GM12801 (cell line): ENCODE results near the gene PIK3C2B.

Source experiments
- TF ChIP-seq, protein P1 (sequence below): IDR thresholded peaks from one replicate; pipeline ENCODE4 v1.5.1; 2011; ENCODE audit warnings: control low read depth; ENCODE audit not compliant: insufficient read length; ENCODE audit errors: extremely low read depth

PIK3C2B gene

DNA sequence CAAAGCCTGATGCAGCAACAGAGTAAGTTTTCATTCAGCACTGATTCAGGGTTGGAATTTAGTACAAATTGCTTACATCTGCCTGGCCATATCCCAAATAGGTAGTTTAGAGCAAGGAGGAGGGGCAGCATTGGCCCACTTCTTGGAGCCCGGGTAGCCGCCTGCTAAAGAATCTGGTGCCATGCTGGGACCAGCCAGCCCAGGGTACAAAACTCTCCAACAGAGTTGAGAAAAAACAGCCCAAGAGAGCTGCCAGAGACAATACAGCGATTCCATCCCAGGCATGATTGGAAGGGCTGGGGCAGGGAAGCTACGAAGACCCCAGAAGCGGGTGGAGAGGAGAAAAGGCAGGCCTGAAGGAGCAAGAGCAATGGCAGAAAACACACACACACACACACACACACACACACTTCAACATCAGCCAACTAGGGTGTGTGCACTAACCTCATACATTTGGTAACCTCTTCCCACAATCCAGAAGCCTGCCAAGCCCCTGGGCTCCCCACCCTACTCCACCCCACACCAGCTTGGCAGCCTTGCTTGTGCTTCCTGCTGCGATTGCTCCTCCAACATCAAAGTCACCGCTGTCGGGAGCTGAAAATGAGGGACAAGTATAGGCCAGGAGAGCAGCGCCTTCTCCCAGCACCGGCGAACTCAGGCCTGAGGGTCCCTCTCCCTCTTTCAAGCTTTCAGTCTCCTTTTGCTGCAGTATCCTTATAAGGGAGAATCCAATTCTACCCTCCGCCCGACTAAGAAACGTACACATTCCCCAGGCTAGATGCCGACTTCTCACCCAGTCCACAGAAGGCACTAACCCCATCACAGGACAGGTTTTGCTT lies 1.2 kb downstream of the PIK3C2B start:
- TF ChIP-seq, protein P1, sequence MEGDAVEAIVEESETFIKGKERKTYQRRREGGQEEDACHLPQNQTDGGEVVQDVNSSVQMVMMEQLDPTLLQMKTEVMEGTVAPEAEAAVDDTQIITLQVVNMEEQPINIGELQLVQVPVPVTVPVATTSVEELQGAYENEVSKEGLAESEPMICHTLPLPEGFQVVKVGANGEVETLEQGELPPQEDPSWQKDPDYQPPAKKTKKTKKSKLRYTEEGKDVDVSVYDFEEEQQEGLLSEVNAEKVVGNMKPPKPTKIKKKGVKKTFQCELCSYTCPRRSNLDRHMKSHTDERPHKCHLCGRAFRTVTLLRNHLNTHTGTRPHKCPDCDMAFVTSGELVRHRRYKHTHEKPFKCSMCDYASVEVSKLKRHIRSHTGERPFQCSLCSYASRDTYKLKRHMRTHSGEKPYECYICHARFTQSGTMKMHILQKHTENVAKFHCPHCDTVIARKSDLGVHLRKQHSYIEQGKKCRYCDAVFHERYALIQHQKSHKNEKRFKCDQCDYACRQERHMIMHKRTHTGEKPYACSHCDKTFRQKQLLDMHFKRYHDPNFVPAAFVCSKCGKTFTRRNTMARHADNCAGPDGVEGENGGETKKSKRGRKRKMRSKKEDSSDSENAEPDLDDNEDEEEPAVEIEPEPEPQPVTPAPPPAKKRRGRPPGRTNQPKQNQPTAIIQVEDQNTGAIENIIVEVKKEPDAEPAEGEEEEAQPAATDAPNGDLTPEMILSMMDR = no peak

DNA sequence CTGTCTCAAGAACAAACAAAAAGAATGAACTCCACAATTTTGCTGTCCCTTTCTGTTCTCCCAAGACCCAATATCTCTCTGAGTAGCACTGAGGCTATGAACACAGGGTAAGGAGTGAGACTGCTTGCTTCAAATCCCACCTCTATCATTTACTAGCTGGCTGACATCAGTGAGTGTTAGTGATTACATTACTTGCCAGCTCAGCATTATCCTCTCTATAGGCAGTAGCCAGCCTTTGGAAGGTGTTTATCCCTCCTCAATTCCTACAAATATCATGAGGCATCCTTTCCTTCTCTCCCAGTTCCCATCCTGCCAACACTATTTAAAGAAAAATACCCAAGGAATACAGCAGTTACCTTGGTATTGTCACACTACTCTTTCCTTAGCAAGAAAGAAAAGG lies 3.0 kb downstream of the PIK3C2B start:
- TF ChIP-seq, protein P1 = no peak

DNA sequence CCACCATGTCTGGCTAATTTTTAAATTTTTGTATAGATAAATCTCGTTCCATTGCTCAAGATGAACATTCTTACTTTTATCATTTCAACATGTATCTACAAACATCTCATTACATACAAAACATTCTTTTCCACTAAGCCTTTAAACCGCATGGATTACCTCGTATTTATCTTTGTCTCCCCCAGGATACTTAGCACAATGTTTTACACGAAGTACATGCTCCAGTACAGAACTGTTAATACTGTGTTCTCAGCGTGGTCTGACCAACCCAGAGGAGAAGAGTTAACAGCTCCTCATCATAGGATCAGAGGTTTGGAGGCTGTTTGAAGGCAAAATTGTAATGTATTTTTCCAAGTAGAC lies 7.4 kb downstream of the PIK3C2B start:
- TF ChIP-seq, protein P1 = no peak

DNA sequence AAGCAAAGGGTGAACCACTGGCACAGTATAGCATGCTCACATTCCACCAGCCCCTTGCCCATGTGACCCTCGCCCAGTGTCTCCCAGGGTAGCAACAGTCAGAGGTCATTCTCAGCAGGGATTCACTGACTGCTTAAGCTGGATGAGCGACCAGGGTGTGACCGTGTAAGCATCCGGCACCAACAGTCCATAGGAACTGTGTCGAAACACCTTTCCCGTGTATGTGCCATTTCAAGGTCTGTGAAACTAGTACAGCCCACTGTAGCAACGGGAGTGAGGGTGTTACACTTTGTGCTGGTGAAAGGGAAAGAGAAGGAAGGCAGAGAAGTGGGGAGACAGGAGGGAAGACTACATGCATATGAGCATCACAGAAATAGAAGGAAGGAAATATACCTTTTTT lies 10.8 kb downstream of the PIK3C2B start:
- TF ChIP-seq, protein P1 = no peak

DNA sequence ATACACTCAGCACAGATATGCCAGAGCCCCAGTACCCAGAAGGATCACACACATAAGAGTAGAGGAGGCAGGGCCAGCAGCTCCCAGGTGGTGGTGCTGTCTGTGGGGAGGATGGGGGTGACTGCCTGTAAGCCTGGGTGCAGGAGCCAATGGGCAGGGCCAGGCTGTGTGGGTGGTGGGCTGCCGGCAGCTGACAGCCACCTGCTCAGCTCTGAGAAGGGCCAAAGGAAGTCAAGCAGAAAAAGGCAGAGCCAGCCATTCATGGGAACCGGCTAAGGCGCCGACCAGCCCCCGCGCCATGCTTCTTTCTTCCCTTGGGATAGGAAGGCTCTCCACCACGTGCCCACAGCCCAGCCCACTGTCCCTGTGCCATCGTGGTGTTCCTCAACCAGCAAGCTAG lies 14.1 kb downstream of the PIK3C2B start:
- TF ChIP-seq, protein P1 = no peak

DNA sequence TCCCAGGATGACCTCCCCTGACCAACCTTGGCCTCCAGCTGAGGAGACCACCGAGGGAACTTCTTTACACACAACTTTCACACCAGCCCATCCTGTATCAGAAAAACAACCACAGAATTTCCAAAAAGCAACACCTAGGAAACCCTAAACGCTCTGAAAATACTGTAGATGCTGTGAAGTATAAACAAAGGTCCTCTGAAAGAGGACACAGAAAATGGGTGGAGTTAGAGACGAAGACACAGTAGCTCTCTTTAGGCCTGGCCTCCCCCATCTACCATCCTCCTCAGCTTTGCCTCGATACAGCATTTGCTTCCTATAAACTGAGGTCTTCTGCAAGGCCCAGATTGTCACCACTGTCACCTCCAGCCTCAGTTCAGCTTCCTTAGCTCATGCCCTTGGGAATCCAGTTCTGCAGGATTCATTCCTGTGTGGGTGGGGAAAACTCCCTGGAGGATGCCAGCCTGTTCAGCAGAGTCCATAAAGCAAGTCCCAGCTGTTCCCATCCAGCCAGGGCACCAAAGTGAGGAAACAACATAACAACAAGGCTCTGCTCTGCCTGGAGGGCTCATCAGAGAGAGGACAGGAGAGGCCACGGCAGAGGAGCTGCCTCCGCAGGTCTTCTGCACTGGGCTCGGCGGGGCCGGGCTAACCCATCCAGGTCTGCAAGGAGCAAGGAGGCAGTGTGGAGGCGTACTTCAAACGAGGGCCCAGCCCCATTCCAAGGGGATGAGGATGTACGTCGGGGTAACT lies 15.0 kb downstream of the PIK3C2B start:
- TF ChIP-seq, protein P1 = no peak

DNA sequence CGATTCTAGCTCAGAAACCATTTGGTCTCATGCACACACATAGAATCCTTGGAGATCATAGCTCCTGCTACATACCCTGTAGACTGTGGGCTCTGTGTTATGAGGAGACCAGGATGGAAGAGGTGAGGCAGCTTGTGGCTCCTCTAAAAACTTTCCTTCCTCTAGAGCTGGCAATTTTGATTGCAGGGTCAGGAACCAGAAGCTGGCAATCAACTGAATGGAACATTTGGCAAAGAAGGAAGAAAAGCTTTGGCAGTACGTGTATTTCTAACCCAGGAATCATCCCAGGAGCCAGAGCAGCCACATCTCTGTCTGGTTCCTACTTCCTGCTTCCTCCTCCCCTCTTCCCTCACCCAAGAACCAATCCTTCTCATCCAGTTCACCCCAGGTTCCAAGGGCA lies 15.7 kb downstream of the PIK3C2B start:
- TF ChIP-seq, protein P1 = no peak
